Fibroblast of mammary gland (primary cell): ENCODE measurements around the gene ARHGEF19.
A peak's percentile ranks its signal among the peaks of the same experiment; 100 is the strongest.

Source experiments
- DNase-seq: peaks from one replicate; pipeline ENCODE4 v3.0.0-alpha.2; 2010; ENCODE audit warnings: low read depth
- H3K4me3 ChIP-seq: 2 replicates; pipeline ENCODE4 v1.5.1; 2011; ENCODE audit warnings: low read depth, mild to moderate bottlenecking, low read length, moderate library complexity; ENCODE audit not compliant: control insufficient read depth
- TF ChIP-seq, protein P1 (sequence below): conservative IDR thresholded peaks from 2 replicates; pipeline ENCODE4 v1.5.1; 2011; ENCODE audit warnings: low read depth, low read length, inconsistent platforms; ENCODE audit not compliant: control insufficient read depth, insufficient read depth

ARHGEF19 gene

DNA sequence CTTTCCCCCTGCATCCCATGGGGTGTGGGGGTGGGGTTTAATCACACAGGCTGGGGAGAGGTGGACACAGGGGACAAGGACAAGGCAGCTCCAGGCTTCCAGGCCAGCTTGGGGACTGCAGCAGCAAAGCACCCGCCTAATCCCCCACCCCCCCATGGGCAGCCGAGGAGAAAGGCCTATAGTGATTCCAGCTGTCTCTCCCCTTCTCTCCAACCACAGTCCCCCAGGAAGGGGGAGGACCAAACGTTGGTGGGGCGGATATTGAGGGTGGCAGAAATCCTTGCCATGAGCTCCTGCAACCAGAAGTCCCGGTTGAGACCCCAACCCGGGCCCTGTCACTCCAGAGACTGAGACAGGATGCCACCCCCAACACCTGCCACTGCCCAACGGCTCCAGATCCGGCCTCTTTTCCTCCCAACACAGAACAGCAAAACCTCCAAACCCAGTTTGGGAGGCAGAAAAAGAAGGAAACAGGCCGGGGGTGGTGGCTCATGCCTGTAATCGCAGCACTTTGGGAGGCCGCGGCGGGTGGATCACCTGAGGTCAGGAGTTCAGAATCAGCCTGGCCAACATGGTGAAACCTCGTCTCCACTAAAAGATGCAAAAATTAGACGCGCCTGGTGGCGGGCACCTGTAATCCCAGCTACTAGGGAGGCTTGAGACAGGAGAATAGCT is 58.3 kb downstream of the ARHGEF19 start:
- H3K4me3 ChIP-seq: peak overlapping the region; percentile 70
- DNase-seq: no peak
- TF ChIP-seq, protein P1, sequence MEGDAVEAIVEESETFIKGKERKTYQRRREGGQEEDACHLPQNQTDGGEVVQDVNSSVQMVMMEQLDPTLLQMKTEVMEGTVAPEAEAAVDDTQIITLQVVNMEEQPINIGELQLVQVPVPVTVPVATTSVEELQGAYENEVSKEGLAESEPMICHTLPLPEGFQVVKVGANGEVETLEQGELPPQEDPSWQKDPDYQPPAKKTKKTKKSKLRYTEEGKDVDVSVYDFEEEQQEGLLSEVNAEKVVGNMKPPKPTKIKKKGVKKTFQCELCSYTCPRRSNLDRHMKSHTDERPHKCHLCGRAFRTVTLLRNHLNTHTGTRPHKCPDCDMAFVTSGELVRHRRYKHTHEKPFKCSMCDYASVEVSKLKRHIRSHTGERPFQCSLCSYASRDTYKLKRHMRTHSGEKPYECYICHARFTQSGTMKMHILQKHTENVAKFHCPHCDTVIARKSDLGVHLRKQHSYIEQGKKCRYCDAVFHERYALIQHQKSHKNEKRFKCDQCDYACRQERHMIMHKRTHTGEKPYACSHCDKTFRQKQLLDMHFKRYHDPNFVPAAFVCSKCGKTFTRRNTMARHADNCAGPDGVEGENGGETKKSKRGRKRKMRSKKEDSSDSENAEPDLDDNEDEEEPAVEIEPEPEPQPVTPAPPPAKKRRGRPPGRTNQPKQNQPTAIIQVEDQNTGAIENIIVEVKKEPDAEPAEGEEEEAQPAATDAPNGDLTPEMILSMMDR: no peak

DNA sequence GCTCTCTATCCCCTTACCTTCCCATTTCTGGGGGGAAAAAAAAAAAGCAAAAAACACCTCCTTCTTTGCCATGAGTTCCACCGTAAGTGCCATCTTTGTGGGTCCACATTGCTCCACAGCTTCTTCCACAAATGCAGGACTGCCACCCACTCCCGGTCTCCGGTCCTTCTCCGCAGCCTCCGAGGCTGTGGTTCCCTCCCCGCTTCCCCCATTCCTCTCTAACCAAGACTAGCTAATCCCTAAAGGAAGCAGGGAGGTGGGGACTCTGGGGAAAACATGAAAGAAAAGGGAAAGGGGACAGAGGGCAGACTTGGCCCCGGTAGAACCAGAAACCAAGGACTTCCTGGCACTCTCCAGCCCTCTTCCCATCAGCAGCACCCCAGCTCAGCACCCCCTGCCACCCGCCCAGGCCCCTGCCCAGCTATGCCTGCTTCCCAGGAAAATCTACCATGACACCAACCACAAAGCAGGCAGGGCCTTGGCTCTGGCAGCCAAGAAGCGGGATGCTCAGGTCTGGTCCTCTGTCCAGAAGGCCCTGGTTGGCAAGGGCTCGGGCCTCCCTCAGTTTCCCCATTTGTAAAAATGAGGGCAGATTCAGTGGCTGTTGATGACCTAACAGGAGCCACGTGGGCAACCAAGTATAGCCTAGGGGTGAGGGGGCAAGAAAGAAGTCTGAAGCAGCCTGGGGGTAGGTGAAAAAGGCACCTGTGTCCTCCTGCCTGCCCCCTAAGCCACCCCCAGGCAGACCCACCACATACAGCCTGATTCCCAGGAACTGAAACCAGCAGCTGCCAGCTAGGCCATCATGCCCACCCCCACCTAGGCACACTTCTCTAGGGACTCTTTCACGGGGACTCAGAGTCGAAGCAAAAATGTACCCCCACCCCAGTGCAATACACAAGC is 59.1 kb downstream of the ARHGEF19 start:
- H3K4me3 ChIP-seq: peak overlapping the region; percentile 70
- no peak for DNase-seq
- TF ChIP-seq, protein P1: no peak

DNA sequence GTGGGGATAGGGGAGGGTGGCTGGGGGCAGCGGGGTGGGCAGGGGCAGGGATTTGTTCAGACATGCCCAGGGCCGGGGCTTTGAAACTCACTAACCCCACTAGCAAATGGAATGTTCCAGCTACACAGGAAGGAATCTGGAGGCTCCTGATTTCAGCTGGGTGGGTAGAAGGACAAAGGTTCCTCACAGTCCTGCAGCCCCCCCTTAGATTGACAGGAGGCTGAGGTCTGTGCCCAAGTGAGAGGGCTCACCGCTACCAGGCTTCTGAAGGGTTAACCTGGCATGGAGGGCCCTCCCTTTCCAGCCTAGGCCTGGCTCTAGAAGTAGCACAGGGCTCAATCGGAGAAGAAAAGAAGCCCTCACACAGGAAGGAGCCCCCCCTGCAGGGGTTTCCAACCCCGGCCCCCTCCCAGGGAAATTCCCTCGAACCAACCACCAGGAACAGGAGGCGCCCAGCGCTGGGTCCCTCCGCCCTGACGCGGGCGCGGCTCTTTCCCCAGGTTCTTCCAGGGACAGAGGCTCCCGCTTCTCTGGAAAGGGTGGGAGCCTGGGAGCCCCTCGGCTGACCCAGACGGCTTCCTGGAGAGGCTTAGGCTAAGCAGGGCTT is 59.9 kb downstream of the ARHGEF19 start:
- H3K4me3 ChIP-seq: no peak overlapping the region
- TF ChIP-seq, protein P1: no peak
- no peak for DNase-seq

DNA sequence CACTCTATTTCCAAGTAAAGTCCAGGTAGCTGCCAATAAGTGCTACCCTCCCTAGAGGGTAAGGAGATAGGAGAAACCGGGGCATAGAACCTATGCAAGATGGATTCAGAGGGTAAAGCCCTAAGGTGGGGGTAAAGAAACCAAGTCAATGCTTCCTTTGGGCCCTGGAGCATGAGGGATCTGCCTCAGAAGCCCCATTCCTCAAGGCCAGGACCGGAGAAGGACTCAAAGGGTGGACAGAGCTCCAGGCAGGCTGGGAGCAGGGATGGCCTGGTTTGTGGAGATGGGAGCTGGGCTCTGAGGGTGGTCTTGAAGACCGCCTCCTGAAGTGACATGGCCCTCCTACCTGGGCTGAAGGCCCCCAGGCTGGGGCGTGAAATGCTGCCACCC is 60.5 kb downstream of the ARHGEF19 start:
- no peak for DNase-seq
- TF ChIP-seq, protein P1: no peak
- no peak overlapping the region for H3K4me3 ChIP-seq

DNA sequence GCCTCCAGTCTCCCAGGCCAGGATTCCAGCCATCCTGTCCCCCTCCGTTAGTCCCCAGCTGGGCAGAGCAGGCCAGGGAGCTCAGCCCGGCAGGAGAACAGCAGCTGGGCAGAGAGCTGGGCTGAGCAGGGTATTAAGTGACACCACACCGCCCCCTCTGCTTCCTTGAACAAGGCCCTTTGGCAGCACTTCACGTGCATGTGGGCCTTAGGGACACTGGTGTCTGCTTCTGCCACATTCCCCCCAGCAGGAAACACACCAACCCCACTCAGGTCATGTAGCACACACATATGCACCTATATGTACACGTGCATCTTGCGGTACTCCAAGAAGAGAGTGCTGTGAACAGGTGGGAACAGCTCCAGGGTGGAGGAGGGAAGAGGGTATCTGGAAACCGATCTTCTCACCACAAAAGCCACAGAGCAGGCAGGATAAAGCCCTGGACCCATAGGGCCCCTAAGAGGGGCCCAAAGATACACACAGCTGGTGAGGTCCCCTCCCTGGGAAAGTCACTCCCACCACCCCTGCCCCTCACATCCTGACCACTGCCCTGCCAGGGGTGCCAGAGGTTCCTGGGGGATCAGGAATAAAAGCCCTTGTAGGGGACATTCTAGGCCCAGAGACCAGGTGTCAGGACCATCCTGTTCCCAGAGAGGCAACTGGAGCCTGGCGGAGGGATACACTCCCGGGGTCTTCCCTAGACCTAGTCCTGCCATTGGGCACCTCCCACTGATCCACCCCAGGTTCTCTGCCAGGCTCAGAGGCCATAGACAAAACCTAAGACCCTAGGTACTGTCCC is 61.1 kb downstream of the ARHGEF19 start:
- no peak overlapping the region for H3K4me3 ChIP-seq
- TF ChIP-seq, protein P1: no peak
- no peak for DNase-seq

DNA sequence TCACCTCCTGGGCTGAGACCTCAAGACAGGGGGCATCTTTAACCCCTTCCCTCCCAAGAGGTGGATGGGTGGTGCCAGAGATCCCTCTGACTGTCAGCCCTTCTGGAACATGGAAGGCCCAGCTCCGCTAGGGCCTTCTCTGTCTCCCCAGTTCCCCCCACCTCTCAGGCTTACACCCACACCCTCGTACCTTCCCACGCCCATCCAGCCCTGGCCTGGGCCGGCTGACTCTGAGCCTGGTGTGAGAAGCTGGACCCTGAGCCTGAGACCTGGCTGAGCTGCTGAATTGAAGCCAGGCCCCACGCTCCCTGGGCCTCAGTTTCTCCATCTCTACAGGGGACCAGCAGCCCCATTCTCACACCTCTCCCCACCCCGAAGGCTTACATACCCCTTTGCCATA is 61.9 kb downstream of the ARHGEF19 start:
- no peak for DNase-seq
- H3K4me3 ChIP-seq: no peak overlapping the region
- TF ChIP-seq, protein P1: no peak
